ENCODE data around the gene SLC23A2. TPM values are rescaled to one million over a fixed set of nuclear protein-coding genes. Genes with fewer than 3 reads are reported as not detected.

The SLC23A2 gene
- polyA plus RNA-seq, 3 donors = 18.2 to 26.1 (median 22.6) TPM

GRCh38 chr20:4817230-4817671 is 184.1 kb downstream of the SLC23A2 start:
- DNase-seq = no peak

GRCh38 chr20:4815628-4816027 is 185.7 kb downstream of the SLC23A2 start:
- DNase-seq = no peak

GRCh38 chr20:4814696-4815252 is 186.5 kb downstream of the SLC23A2 start:
- no peak for DNase-seq

GRCh38 chr20:4813863-4814695 is 187.2 kb downstream of the SLC23A2 start:
- no peak for DNase-seq

- no peak for DNase-seq
Observed at GRCh38 chr20:4813076-4813862, 188.0 kb downstream of the SLC23A2 start.

GRCh38 chr20:4812641-4813075 is 188.7 kb downstream of the SLC23A2 start:
- no peak for DNase-seq

- DNase-seq = no peak
Observed at GRCh38 chr20:4812216-4812615, 189.1 kb downstream of the SLC23A2 start.

- DNase-seq = no peak
Observed at GRCh38 chr20:4811661-4812181, 189.6 kb downstream of the SLC23A2 start.

- no peak for DNase-seq
Observed at GRCh38 chr20:4811257-4811656, 190.1 kb downstream of the SLC23A2 start.

GRCh38 chr20:4810426-4811019 is 190.8 kb downstream of the SLC23A2 start:
- DNase-seq = no peak

GRCh38 chr20:4809707-4810106 is 191.6 kb downstream of the SLC23A2 start:
- no peak for DNase-seq

- DNase-seq = no peak
Observed at GRCh38 chr20:4808872-4809271, 192.4 kb downstream of the SLC23A2 start.

GRCh38 chr20:4805663-4806449 is 195.5 kb downstream of the SLC23A2 start:
- DNase-seq = no peak

- no peak for DNase-seq
Observed at GRCh38 chr20:4802527-4802926, 198.8 kb downstream of the SLC23A2 start.

Other genes starting within 250 kb of the SLC23A2 start
- 1 to 10 TPM; 7.2 to 9.0 (median 8.1) TPM for gene RASSF2, start 177.9 kb downstream of the SLC23A2 start, polyA plus RNA-seq (ENCODE audit: insufficient read length in 3 of 3)
- gene TMEM230, start 111.6 kb upstream of the SLC23A2 start, polyA plus RNA-seq (ENCODE audit: insufficient read length in 3 of 3) = 100 to 1,000 TPM; 127 to 143 (median 142) TPM
- gene PCNA, start 118.4 kb upstream of the SLC23A2 start, polyA plus RNA-seq (ENCODE audit: insufficient read length in 3 of 3) = 100 to 1,000 TPM; 157 to 190 (median 161) TPM
- gene CDS2, start 125.5 kb upstream of the SLC23A2 start, polyA plus RNA-seq (ENCODE audit: insufficient read length in 3 of 3) = 10 to 100 TPM; 32.1 to 39.7 (median 36.8) TPM